Stimulated activated CD4-positive, alpha-beta T cell treated with anti-CD3 and anti-CD28 coated beads, Interleukin-1b, Interleukin-23, amount 100 ng/mL, for 1 hour (primary cell): ENCODE measurements around the gene C16orf74.

Source experiments
- DNase-seq, 2 donors: peaks; one replicate each; pipeline ENCODE4 v3.0.0-alpha.2; 2020; ENCODE audit warnings: low read depth in 2 of 2

Gene C16orf74

DNA sequence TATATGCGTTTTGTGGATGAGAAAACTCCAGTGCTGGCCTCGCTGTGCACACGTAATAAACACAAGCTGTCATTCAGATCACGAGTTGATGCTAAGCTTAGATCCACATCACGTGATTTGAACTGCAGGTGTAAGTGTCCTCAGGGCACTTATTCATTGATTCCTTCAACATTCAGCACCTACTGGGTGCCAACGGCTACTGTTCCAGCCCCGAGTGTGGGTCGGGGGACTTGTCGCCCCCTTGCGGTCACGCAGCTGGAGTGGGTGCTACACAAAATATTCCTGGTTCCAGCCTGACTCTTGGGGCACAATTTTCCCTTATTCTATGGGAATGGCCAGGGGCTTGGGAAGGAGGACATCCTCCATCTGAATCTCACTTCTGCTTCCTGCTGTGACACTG is 32.2 kb downstream of the C16orf74 start:
- no peak for DNase-seq

DNA sequence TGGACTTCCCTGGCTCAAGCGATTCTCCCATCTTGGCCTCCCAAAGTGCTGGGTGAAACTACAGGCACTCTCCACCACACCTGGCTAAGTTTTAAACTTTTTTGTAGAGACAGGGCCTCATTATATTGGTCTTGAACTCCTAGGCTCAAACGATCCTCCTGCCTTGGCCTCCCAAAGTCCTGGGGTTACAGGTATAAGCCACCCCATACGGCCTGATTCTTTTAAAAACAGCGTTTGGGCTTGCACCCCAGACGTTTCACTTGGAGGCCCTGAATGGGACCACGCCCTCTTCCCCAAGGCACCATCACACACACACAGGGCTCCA is 32.8 kb downstream of the C16orf74 start:
- DNase-seq = no peak

DNA sequence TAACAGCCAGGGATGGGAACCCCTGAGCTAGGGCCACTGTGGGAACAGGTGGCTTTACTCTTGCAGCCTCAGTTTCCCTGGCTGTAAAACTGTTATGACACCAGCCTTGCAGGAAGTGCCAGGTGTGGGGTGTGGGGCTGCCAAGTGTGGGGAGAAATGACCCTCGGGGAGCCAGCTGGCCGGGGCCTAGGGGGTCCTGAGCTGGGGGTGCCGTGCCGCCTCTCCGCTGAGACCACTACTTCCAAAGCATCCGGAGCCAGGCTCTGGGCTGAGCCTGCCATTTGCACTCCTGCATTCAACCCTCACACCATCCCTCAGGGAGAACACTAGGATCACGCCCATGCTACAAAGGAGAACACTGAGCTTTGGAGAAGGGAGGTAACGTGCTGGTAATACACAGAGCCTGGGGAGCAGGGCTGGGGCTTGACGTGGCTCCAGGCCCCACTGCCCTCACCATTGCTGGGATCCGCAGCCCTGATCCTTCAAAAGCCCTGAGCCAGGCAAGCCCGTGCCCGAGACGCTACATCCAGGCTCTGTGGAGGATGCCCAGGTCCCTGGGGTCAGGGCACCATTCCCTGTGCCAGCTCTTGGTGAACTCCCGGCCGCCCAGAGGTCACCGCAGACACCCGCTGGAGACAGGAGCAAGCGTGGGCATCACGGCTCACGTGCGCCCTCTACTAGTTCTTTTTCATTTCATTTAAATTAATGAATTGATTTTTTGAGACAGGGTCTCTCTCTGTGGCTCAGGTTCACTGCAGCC is 33.3 kb downstream of the C16orf74 start:
- peak; percentile 11 to 15 for DNase-seq

DNA sequence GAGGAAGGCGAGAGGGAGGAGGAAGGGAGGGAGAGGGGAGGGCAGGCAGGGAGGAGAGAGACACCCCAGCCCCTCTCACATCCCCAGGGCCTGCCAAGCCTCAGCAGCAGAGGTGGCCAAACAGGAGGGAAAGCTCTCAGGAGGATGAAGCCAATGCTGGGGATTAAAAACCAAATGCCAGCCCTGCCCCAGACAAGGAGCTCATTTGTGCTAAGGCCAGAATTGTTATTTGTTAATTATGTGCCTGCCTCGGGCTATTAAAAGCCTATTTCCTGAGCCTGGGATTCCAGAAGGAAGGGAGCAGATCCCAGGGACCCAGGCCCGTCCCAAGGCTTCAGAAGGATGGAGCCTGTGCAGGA is 34.2 kb downstream of the C16orf74 start:
- DNase-seq = no peak

DNA sequence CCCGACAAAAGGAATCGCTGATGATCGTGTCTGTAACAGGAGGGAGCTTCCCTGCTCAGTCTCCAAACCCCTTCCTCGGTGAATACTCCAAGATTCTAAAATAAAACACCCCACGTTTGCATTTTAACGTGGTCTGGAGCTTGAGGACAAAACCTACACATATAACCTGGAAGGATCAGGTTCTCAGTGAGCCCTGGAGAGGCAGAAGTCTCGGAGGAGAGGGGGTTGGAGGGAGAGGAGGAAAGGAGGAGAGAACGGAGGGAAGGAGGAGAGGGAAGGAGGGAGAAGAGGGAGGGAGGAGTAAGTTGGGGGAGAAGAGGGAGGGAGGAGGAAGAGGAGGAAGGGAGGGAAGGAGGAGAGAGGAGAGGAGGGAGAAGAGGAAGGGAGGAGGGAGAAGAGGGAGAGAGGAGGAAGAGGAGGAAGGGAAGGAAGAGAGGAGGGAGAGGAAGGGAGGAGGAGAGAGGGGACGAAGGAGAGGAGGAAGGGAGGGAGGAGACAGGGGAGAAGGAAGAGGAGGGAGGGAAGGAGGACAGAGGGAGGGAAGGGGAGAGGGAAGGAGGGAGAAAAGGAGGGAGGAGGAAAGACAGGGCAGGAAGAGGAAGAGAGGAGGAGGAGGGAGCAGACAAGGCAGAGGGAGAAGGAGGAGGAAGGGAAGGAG is 34.7 kb downstream of the C16orf74 start:
- DNase-seq = no peak

DNA sequence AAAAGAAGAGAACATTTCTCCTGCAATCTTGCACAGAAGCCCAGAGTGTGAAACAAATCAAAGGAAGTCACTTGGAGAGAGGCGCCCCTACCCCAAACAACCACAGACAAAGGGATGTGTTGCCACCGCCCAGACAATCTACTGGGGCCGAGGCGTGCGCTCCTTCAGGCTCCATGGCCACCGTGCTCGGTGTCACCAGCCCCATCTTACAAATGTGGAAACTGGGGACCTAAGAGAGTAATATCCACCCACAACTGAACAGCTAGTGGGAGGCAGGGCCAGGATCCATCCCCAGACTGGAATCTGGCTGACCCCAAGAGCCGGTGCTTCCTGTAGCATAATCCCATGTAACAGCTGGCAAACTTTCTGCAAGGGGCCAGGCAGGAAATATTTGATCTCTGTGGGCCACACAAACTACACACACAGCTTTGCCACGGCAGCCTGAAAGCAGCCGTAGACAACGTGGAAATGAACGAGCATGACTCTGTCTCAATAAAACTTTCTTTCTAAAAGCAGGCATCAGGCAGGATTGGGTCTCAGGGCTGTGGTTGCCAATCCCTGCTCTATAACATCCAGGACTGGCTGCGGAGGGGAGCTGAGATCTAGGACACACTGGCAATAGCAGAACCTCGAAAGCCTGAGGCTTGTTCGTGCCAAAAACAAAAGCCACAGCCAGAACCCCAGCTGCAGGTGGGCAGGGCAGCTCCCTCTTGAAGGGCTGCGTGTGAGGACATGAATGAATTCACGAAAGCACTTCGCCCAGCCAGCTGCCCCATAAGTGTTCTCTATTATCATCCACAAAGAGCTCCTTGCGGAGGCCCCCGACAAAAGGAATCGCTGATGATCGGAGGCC is 35.5 kb downstream of the C16orf74 start:
- DNase-seq = no peak

DNA sequence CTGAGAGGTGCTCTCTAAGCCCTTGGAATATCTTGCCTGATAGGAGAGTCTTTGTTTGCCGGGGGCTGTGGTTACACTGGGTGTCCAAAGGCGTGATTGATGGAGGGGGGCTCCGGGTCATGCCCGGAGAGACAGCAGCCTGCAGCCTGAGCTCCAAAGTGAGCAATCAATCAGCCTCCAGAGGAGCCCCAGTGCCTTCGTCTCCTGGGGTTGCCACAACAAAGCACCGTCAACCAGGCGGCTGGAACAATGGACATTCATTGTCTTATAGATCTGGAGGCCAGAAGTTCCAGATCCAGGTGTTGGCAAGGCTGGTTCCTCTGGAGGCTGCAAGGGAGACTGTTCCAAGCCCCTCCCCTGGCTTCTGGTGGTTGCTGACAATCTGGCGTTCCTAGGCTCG is 38.1 kb downstream of the C16orf74 start:
- DNase-seq = no peak

DNA sequence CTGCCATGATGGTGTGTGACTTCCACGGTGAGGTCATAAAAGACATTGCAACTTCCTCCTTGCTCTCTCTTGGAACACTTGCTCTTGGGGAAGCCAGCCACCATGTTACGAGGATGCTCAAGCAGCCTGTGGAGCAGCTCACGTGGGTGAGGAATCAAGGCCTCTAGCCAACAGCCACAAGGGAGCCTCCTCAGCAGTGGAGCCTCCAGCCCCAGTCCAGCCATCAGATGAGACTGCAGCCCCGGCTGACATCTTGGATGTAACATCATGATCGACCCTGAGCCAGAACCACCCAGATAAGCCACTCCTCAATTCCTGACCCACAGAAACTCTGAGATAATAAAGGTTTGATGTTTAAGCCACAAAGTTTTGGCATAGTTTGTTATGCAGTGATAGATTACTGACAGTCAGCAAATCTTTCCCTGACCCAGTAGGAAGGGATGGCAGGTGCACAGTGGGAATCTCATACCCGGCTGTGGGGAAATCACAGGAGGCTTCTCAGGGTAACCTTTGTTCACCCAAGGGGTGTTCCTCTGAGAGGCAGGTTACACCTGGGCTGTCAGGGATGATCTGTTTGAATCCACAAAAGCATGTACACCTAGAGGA is 38.8 kb downstream of the C16orf74 start:
- DNase-seq = no peak

DNA sequence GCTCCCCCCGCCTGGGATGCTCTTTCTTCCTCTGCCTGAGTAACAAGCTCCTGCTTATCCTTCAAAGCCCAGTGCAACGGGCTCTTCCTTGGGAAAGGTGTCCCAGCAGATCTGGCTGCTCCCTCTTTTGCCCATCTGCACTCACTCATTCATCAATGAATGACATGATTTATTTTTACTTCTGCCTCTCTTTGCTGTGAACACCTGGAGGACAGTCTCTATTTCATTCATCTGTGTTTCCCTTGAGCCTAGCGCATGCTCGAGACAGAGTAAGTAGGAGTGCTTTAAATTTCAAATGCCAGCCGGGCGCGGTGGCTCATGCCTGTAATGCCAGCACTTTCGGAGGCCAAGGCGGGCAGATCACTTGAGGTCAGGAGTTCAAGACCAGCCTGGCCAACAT is 40.2 kb downstream of the C16orf74 start:
- DNase-seq = no peak

DNA sequence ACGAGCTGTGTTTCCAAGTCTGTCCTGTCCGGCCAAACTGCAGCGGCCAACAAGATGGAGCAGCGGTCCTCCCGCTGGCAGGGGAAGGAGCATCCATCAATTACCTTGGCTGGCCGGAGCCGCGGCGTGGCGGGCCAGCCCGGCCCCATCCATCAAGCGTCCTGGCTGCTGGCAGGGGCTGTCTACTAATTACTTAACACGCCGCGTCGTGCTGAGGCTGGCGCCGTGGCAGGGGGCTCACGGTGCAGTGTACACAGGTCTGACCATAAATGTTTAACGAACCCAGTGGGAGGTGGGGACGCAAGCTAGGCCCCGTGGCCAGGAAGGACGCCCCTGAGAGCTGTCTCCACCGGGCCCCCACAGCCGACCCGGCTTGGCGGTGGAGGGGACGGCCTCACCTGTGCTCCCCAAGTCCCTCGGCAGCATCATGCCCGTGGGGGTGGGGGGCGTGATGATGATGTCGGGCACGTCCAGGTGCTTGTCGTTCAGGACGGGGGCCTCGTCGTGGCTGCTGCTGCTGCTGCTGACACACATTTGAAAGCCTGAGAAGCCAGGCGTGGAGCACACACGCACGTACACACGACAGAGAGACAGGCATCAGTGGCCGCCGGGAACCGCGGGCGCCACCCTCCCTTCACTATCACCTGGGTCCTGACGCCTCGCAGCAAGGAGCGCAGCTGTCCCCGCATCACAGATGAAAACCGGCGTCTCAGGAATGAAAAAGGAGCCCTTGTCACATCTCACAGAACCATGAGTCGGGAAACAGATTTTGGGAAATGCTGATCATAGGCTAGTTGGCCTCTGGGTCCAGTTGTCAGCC is 40.9 kb downstream of the C16orf74 start:
- no peak for DNase-seq

DNA sequence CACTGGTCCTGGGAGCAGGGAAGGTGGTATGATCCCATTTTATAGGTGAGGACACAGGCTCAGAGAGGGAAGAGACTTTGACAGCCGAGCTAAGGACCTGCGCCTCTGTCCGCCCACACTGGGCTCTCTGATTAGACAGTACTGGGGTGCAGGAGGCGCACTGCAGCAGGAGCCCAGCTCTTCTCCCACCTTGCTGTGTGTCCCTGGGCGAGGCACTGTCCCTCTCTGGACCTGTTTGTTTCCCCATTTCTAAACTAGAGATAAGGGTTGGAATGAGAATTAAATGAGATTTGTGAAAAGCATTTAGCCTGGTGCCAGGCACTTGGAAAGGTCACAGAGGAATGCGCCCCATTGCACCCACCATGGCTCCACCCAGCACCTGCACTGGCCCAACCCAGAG is 42.6 kb downstream of the C16orf74 start:
- DNase-seq = no peak

DNA sequence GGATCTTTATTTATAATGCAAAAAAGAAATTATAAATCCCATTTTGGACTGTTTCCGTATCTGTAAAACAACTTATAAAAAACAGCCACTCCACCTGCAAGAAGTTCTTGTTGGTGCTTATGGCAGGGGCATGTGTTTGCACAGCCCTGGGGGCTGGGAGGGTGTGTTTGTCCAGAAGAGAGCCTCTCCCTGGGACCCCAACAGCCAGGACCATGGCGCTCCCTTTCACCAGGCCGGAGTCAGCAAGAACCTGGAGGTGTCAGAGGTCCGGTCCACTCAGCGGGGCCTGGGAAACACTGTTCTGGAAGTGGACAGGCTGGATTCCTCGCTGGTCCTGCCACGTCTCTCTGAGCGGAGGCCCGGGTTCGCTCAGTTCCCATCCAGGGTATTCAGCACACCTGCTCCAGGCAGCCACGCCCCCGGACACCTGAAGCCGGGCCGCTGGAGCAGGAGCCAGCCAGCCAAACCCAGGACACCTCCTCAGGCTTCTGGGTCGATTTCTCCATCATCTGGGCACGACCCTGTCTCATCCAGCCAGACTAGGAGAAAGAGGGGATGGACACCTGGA is 43.3 kb downstream of the C16orf74 start:
- no peak for DNase-seq

DNA sequence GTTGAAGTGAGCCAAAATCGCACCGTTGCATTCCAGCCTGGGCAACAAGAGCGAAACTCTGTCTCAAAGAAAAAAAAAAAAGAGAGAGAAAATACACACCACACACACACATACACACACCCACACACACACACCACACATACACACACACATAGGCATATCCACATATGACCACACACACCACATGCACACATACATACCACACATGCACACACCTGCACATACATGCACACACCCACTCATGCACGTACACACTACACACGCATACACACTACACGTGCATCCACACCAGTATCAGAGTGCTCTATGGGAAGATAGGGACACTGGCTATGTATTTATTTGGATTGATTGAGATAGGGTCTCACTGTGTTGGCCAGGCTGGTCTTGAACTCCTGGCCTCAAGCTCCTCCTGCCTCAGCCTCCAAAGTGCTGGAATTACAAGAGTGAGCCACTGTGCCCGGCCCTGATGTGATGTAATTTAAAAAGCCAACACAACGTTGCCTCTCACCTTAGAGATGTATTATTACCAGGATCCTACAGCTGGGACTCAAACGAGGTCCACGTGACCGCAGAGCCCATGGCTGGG is 44.4 kb downstream of the C16orf74 start:
- no peak for DNase-seq

DNA sequence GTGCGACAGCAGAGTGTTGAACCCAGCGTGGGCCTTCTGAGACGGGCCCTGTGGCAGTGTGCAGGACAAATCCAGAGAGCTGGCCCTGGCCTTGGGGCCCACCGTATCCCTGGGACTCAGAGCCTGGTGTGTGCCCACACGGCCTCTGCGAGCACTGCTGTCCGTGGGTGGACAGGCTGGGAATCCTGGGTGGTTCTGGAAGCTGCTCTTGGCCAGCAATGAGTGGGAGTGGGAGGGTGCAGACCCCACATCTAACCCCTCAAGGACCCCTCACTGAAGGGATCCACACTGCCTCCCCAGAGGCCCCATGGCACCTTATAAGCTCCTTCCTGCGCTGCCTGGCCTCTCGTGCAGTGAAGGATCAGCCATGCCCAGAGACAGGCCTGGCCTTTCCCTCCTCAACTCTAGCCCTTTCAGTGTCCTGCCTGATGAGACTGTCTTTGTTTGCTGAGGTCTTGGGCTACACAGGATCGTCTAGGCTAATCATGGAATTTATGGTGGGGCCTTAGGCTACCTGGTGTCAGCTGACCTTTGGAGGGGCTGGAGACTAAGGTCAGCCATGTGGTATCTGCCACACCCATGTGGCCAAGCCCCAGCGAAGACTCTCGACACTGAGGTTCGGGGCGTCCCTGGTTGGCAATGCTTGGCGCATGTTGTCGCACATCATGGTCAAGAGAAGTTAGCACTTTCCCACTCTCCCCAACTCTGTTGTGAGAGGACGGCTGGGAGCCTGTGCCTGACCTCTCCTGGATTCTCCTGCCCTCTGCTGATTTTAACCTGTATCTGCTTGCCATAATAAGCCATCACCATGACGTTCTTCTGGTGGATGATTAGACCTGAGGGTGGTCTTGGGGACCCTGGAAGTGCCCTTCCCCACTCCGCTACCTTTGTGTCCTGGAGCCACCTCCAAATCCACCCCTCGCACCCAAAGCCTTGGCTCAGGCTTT is 45.7 kb downstream of the C16orf74 start:
- DNase-seq = no peak

DNA sequence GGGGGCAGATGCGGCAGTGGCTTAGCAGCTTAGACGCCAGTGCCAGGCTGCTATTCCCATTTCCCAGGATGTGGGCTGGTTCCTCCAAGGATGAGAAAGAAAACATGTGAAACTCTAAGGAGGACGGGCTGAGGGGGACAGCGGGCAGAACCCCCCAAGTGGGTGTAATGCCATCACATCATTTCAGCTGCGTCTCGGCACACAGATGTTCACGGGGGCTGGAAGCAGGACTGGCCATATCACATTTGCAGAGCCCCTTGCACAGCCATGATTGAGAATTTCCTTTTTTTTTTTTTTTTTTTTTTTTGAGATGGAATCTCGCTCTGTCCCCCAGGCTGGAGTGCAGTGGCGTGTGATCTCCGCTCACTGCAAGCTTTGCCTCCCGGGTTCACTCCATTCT is 46.9 kb downstream of the C16orf74 start:
- no peak for DNase-seq

DNA sequence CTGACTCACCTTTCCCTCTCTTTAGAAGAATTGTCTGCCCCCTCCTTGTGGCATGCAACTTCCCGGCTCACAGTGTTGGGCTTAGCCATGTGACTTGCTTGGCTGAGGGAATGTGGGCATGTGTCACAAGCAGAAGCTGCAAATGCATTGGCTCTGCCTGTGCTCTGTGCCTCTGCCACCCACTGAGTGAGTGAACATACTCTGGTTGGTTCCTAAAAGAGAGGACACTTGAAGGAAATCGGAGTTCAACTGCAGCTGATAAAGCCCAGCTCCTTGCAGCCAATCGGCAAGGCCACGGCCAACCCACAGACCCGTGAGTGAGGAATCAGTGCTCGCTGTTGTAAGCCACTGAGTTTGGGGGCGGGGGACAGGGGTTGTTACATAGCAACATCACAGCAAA is 51.3 kb downstream of the C16orf74 start:
- DNase-seq = no peak

DNA sequence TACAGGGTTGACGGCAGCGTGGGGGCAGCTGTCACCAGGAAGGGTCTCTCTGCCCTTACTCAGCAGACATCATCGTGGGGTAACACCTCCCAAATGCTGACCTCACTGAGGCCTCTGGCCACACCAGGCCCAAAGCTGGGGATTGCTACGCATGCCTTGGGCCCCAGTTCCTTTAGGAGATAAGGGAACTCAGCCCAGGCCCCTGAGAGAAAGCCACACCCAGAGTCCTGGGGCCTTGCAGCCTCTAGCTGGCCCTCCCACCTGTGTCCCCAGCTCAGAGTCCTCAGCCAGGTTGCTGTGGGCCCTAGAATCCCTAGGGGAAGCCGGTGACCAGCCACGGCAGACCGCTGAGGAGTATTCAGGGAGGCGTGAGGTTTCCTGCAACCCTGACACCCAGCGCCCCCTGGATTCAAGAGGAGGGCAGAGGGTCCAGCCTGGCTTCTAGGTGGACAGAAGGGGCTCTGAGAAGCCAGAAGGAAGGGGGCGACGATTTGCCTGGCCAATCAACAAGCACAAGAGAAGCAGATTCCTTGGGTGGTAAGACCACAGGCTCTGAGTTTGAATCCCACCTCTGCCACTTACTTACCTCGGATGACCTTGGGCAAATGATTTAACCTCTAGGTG is 51.8 kb downstream of the C16orf74 start:
- DNase-seq = no peak

DNA sequence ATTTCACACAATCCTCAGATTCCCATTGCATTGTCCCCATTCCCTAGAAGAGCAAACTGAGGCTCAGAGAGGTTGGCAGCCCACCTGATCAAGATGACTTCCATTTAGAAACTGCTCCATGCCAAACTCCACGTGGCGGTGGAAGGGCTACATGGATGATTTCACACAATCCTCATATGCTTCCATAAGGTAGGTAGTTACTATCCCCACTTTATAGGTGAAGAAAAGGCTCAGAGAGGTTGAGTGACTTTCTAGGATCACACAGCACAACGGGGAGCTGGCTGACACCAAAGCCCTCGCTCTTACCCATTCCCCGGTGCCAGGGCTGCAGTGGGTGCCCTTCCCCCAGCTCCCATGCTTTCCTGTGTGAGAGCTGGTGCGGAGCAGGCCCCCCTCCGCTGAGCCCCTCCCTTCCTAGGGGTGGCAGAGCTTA is 52.4 kb downstream of the C16orf74 start:
- no peak for DNase-seq

DNA sequence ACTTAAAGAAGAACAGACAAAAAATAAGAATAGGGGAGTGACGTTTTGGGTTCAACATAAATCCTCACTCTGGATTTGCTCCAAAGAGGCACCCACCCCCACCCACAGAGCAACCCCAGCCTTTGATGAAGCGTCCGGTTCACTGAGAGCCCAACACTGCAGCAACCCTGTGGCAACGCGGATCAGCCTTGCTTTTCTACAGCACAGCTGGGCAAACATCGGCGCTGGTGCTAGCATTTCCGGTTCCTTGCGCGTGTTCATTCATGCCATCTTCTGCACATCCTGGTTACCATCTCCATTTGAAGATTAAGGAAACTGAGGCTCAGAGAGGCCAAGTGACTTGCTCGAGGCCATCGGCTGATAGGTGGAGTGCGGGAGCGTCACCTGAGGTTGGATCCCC is 53.5 kb downstream of the C16orf74 start:
- no peak for DNase-seq
